GM11168 (cell line): ENCODE results near the gene SUMO1.

Source experiments
- in situ Hi-C: fragments of 300-500 bp; cut with MboI; formaldehyde crosslinking; loops from one replicate; pipeline ENCODE4 v1.12.0; 2022; ENCODE audit warnings: low sequenced_read_pairs; ENCODE audit not compliant: unreplicated experiment

Gene SUMO1

DNA sequence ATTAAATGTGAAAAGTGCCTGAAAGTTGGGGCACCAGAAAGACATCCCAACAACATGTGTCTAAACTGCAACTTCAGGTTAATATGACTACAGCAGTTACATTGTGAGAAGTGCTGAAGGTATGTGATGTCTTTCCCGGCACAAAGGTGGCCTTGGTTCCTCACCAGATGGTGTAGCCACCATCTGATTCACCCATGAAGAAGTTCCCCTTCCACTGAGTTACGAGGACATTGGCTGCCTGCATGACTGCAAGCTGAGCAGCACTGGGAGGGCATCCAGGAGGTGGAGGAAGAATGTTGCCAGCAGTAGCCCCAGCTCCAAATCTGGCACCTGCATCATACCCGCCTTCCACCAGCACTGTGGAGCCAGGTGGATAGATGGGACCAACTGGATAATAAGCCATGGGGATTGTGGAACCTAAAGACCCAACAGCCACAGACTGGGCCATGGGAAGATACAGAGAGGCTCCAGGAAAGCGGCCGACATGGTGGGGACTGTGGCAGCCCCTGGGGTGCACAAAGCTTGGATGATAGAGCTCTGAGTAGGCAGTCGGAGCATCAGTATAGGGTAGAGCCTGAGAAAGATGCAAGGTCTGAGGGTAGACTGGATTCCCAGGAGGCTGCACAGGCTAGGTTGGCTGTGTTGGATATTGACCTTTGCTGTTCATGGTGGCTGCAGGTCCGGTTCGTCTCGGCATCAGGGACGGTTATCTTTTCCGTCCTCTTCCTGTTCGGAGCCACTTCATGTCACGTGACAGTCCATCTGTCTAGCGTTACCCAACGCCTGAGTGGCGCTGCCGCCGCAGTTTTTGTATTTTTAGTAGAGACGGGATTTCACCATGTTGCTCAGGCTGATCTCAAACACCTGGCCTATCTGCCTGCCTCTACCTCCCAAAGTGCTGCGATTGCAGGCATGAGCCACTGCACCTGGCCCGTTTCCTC is 36.9 kb downstream of the SUMO1 start:
- in situ Hi-C loops: no loop called here

DNA sequence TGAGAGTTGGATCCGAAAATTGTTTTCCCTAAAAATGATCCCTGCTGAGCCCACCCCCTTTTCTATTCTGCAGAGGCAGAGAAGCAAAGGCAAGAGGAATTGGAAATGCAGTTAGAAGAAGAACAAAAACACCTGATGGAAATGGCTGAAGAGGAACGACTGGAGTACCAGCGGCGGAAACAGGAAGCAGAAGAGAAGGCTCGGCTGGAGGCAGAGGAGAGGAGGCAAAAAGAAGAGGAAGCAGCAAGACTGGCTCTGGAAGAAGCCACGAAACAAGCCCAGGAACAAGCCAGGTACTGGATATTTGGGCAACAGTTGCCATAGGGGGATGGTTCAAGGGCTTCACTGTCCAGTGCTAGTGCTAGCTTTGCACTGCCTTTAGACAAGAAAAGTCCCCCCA is 41.7 kb downstream of the SUMO1 start:
- in situ Hi-C loops: no loop called here

DNA sequence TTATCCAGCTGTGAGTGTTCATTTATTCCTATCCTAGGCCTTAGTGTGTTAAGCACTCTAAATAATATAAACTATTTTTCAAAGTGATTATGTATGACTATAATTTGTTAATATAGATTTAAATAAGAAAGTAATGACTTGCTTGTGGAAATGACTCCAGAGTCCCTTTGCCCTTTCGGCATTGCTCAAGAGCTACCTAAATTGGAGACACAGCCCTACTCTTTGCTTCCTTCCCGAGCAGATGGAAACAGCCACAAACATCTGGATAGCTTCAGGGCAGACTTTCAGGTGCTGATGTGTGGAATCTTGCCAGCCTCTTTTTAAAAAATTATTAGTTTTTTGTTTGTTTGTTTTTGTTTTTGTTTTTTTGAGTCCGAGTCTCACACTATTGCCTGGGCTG is 44.0 kb downstream of the SUMO1 start:
- in situ Hi-C loops: no loop called here

DNA sequence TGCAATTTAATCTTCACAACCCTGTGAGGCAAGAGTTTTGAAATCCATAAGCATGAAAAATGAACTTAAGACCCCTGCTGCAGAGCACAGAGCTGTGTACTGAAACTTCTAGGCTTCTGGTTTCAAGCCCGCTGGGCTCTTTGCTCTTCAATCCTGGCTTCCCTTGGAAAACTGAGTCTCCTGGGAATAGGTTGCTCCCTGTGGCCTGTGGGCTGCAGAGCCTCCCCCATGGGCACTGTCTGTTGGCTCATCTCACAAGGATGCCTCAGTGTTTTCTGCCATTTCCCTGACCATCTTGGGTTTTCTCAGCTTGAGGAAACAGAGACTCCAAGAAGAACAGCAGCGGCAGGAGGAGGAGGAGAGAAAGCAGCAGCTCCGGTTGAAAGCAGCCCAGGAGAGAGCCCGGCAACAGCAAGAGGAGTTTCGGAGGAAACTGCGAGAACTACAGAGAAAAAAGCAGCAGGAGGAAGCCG is 44.5 kb downstream of the SUMO1 start:
- in situ Hi-C loops: no loop called here

DNA sequence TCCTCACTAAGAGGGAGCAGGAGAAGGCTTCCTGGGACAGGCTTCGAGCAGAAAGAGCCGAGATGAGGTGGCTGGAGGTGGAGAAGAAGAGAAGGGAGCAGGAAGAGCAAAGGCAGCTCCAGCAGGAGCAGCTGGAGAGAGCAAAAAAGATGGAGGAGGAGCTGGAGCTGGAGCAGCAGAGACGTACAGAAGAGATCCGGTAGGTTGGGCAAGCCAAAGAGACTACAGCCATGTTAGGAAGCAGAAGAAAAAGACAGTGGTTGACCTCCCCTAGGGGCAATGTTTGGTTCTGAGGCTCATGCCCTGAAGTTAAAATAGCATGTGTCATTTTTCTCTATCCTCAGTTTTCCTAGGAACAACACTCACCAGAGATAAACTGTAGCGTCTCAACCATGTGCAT is 45.1 kb downstream of the SUMO1 start:
- in situ Hi-C loops: no loop called here

DNA sequence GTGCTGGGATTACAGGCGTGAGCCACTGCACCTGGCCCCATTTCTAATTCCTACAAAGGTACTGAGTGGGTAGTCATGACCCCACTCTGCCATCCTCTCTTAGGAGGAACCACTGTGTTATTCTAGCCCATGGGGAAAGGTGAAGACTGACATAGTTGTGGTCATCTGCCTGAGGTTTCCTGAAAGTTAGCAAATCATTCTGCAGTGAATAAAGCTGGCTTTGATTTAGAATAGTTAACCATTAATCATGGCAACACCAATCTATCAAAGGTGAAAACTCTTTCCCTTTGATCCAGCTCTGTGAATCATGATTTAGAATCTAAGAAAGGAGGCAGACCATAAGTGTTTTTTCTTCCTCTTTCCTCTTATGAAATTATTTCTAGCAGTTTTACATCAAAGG is 50.8 kb downstream of the SUMO1 start:
- in situ Hi-C loops: no loop called here

DNA sequence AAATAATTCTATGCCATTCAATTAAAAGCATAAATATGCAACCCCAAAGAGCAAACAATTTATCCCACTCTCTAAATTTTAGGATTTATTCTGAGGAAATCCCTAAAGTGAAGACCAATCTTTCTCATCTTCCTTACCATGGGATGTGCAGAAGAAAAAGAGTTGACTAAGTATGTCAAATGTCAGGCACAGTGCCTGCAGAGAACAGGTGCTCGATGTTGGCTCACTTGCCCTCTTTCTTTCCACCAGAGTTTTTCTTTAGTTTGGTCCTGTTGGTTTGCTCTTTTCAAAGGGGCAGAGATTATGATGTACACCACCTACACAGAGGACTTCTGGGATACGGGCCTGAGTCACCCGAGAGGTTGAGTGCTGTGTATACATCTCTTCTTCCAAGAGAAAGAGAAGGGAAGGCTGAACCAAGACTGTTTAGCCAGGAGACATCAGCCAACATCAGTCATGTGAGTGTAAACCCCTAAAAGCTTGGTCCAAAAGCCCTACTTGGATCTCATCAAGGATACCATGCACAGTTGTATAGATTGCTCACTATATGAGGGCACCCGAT is 51.7 kb downstream of the SUMO1 start:
- in situ Hi-C loops: no loop called here

DNA sequence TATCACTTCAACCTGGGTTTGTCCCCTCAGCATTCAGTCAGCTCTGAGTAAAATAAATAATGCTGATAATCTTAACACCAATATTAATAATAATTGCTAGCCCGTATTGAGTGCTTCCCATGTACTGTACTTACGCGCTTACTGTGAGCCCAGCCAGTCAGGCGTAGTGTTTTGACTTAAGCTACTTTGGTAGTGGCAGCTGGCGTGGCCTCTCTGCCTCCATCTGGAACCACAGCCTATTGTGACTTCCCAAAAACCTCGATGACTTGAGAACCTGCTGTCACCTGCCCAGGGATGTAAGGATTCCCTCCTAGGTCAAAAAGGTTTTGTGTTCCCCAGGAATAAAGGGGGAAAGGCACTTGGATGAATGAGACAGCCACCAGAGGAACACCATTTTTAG is 53.2 kb downstream of the SUMO1 start:
- in situ Hi-C loops: no loop called here

DNA sequence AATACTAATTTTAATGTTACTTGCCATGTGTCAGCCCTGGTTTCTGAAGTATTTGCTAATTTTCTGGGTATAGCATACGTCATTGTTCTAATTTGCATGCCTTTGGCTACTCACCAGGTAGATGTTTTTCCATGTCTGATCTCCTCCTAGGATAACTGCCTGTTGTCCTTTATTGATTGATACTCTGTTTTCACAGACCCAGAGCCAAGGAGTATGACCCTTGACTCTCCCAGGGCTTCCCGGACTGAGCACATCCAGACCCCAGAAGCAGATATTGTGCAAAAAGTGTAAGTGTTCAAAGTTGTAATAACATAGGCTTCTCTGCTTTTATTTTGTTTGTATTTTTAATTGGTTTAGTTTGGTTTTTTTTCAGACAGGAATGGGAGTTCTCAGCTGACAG is 53.8 kb downstream of the SUMO1 start:
- in situ Hi-C loops: no loop called here

DNA sequence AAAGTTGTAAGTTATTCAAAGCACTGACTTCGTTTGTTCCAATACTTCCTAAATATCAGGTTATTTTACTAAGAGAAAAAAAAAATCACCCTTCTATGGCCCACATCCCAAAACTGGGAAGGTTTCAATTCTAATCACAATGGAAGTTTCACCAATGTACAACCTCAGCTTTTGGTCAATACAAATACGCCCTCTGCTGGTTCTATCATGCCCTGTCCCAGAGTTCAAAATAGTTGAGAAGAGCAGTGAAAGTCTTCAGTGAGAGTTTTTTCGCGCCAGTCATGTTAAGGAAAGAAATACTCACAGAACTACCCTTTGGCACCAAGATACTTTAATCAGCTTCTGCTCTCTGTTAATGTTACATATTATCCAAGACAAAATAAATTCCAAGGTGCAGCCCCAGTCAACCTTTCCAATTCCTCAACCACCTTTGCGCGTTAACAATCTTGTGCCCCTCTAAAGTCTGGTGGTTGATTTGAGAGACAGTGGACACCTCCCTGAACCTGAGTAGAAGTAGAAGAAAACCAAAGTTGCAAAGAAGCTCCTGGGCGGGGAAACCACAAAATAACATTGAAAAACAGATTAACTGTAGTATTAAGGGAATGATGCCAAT is 59.9 kb downstream of the SUMO1 start:
- in situ Hi-C loops: loop anchor here (10.0 kb wide), 1 partner anchor 324 kb away; no protein-coding TSS in a partner anchor

DNA sequence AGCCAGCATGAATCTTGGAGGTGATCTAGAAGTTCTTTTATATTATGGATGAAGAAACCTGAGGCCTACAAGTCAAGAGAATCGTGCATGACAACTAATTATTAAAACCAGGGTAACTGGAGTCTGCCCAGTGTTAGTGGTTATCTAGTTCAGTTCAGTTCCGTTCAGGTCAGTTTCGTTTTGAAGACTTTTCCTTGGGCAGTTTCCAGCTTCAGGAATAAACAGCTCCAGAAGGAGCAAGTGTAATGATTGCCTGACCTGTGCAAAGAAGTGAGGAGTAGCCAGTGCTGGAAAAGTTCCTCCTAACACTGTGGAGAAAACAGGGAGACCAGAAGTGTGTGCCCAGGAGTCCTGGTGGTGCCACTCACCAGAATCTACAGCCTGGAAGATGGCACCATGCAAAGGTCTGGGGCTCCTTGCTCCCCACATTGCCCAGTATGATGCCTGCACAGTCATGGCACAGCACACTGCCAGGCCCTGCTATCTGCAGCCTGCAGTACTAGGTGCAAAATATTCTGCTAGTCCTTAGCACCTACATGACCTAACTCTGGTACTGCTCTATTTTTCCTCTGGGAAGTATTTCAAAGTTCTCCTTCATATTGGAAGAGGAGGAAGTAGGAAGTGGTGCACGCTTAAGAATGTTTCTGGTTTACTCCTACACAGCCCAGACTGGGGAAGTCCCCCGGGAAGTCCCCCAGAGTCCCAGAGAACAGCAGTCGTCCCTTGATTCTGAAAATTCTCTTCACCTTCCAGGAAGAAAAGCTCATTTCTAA is 65.8 kb downstream of the SUMO1 start:
- in situ Hi-C loops: loop anchor here (10.0 kb wide), 1 partner anchor 318 kb away; no protein-coding TSS in a partner anchor

DNA sequence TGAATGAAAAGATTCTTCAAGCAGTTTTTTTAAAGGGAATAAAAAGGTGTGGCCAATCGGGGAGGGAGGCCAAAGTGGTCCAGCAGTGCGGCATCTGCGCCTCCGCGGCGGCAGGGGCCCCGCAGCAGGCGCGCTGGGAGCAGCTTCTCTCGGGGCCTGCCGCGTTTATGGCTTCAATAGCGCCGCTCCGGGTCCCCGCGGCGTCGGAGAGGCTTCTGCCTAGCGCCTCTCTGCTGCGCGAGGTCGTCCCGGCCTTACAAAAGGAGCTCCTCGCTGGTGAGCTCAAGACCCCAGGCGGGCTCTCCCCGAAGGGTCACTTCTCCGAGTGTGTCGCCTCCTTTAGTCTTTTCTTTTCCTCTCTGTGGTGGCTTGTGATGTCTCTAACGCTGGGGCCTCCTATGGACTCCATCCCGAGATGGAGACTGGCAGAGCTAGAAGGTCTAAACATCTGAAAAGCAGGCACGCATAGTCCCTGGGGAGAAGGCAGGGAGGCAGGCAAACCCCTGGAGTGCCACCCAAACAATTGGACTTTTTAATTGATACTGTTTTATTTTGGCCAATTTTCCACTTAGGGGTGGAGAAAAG is 67.1 kb downstream of the SUMO1 start:
- in situ Hi-C loops: loop anchor here (10.0 kb wide), 1 partner anchor 317 kb away; no protein-coding TSS in a partner anchor

DNA sequence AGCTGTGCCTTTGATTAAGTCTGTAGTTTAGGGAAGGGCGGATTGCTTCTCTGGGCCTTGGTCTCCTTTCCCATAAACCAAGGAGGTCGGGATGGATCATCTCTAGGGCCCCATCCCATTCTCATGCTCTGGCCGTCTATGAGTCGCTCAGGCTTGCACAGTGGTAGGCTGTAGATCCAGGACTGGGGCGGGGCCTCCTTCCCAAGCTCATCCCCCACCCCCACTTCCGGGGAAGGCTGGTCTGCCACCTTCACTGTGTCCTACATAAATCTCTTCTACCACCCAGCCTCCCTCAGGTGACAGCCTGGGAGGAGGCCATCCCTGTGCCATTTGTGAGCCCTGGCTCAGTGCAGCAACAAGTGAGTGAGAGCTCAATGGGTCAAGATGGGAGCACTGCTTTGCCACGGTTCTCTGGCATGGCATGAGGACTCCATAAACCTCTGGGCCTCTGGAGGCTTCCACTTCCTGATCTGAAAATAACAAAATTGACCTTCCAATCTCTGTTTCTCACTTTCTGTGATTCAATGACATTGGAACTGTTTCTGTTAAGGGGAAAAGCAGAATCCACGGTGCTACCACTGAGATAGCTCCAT is 68.5 kb downstream of the SUMO1 start:
- in situ Hi-C loops: loop anchor here (10.0 kb wide), 1 partner anchor 315 kb away; no protein-coding TSS in a partner anchor

DNA sequence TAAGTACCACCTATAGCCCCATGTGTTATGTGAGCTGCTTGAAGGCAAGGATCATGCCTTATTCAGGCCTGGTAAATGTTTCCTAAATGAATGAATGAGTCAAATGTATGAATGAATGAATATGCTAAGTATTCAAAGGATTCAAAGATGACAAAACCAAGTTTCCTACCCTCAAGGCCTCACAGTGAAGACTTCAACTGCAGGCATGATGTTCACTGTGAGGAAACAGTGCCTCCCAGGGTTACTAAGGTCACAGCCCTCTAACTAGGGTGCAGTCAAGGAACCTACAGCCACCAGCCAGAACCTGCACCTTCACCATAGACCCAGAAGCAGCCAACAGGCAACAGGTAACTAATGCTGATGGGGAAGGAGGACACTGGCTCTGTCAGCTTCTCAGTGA is 69.3 kb downstream of the SUMO1 start:
- in situ Hi-C loops: no loop called here

DNA sequence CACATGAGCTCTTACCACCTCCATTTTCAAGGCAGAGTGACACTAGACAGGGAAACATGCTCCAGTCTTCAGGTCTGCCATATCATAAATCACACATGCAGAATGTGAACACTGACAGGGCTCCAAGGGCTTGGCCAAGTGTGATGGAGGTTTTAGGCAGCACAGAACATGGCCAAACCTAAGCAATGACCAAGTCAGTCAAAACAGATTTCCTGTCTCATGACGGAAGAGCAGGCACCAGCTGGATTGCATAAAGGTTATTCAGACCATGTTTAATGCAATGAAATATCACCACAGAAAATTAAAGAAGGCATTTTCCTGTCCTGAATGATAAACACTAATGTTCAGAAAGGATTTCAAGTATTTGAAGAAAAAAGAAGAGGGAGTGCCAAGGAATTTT is 72.5 kb downstream of the SUMO1 start:
- in situ Hi-C loops: no loop called here

DNA sequence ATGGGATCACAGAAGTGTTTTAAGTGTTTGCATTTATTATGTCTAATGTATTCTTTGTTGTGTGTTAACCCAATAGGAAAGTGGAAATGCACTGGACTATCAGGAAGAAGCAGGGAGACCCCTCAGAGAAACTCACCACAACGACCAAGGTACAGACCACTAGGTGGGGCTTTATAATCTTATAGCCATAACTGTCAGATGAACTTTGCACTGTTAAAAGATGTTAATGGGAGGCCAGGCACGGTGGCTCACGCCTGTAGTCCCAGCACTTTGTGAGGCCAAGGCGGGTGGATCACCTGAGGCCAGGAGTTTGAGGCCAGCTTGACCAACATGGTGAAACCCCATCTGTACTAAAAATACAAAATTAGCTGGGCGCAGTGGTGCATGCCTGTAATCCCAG is 73.2 kb downstream of the SUMO1 start:
- in situ Hi-C loops: no loop called here

DNA sequence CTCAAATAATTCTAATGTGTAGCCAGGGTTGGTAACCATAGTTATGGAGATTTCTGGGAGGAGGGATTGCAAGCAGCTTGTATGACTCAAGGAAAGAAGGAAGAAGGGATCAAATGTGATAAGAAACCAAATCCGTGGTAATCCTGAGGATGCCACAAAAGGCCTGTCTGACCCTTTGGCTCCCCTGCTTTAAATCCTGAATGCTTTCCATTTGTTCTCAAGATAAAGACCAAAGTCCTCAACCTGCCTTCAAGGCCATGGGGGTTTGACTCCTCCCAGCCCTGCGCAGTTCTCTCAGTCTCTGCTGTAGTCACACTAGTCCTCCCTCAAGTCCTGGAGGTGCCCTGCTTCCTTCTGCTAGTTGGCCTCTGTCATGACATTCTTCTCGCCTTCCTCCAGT is 74.0 kb downstream of the SUMO1 start:
- in situ Hi-C loops: no loop called here

DNA sequence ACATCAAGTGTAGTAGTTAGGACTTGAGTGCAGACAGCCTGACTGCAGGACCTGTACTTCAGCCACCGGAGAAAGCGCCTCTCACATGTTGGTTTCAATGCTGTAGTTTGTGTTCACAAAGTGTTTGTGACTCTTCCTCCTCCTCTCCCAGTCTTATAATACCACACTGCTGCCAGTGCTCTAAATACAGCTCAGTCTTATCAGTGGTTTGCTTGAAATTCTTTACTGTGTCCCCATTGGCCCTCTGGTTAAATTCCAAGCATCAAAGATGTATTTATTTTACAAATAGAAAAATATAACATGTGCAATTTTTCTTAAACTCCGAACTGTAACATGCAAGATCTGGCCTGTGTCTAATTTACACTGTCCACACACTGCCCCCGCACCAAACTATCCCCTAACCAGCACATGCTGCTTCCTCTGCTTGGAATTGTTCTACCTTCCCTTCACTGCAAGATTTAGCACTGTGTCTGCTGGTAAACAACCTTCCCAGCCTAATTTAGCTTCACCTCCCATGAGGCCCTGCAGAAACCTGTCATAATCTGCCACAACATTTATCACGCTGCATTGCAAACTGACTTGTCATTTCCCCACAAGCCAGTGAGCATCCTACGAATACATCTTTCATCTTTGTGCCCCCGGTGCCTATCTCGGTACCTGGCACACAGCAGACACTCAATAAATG is 77.1 kb downstream of the SUMO1 start:
- in situ Hi-C loops: no loop called here

DNA sequence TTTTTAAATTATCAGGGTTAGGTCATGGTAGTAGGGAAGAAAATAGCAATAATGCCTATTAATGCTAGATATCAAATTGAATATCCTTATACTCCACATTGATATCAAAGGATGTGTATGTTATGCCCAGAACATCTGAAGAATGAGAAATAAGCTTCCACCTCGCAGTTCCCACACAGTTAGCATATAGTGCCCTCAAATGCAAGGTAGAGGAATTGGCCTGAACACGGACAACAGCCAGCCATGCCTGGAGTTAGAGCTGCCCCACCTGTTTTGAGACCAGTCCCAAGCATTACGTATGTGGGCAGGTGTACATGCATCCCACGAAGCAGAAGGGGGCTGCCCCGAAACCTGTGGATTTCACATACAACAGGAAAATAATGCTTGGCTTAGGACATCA is 79.6 kb downstream of the SUMO1 start:
- in situ Hi-C loops: no loop called here
